Memory B cell (primary cell): Measurements from ENCODE around the gene MS4A10.

Experiments used
- ATAC-seq: fragments of 150-1000 bp; cut with Tn5 transposase; 2 replicates; pipeline ENCODE4 v1.10.0; 2021; ENCODE audit warnings: low read depth, mild to moderate bottlenecking, moderate library complexity
- DNase-seq, 2 donors: peaks; one replicate each; pipeline ENCODE4 v3.0.0; 2022; ENCODE audit warnings: low spot score in 2 of 2
- H3K27ac Mint-ChIP-seq: one replicate; pipeline ENCODE4 v1.8.0; 2022; ENCODE audit warnings: mild to moderate bottlenecking, moderate library complexity, mixed read lengths
- H3K27me3 Mint-ChIP-seq: one replicate; pipeline ENCODE4 v1.8.0; 2022; ENCODE audit warnings: mixed read lengths
- H3K36me3 Mint-ChIP-seq: one replicate; pipeline ENCODE4 v1.8.0; 2022; ENCODE audit warnings: mild to moderate bottlenecking, mixed read lengths
- H3K4me1 Mint-ChIP-seq: one replicate; pipeline ENCODE4 v1.8.0; 2022; ENCODE audit warnings: mixed read lengths
- H3K4me3 Mint-ChIP-seq: one replicate; pipeline ENCODE4 v1.8.0; 2022; ENCODE audit warnings: mild to moderate bottlenecking, moderate library complexity, mixed read lengths
- H3K9me3 Mint-ChIP-seq: one replicate; pipeline ENCODE4 v1.8.0; 2022; ENCODE audit warnings: mixed read lengths

The MS4A10 gene

DNA sequence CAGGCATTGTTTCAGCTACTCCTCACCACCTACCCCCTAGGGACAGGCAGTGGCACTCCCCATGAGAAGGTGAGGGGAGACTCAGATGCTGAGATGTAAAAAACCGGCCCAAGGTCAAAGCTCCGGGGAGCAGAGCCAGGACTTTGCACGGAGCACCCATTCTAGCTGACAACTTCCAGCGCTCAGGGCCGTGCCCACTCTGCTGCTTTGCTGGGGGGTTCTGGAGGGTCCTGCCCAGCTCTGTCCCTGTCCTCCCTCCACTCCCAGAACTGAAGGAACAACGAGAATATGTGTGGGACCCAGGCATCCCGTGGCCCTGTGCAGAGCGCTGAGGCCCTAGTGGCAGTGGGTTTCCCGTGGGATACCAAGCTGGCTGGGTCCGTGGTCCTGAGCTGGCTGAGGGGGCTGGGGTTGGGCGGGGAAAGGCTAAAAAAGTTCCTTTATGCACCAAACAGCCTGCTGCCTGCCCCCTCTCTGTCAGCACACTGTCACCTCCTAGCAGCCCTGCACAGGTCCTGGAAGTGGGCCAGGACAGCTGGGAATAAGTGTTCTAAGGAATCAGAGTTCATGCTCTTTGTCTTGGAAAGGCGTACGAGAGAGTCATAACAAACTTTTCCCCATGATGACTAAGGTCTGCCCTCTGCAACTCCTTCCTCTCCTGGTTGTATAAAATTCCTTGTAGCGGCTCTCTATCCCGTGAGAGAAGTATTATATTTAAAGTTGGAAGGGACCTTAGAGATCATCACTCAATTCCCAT is 1.9 kb downstream of the MS4A10 start:
- H3K4me3 Mint-ChIP-seq: no peak overlapping the region
- no peaks in the 10 kb centered on the region for H3K9me3 Mint-ChIP-seq
- no peak for DNase-seq
- no peaks in the 10 kb centered on the region for H3K27me3 Mint-ChIP-seq
- no peaks in the 10 kb centered on the region for H3K4me1 Mint-ChIP-seq
- ATAC-seq: no peak
- H3K36me3 Mint-ChIP-seq: no peaks in the 10 kb centered on the region
- no peak overlapping the region for H3K27ac Mint-ChIP-seq

- no peak for DNase-seq
- no peak overlapping the region for H3K27ac Mint-ChIP-seq
- no peaks in the 10 kb centered on the region for H3K4me1 Mint-ChIP-seq
- ATAC-seq: no peak
- peaks cover 1% of the 10 kb centered on the region for H3K27me3 Mint-ChIP-seq
- H3K4me3 Mint-ChIP-seq: no peak overlapping the region
- no peaks in the 10 kb centered on the region for H3K9me3 Mint-ChIP-seq
- no peaks in the 10 kb centered on the region for H3K36me3 Mint-ChIP-seq
Observed at GRCh38 chr11:60788401-60789125, 3.4 kb downstream of the MS4A10 start.

GRCh38 chr11:60790726-60791125 is 5.6 kb downstream of the MS4A10 start:
- Mint-ChIP-seq H3K27me3 (peaks cover 4% of the 10 kb centered on the region), H3K27ac (no peak overlapping the region), H3K4me1 (no peaks in the 10 kb centered on the region), H3K4me3 (no peak overlapping the region), H3K36me3 (no peaks in the 10 kb centered on the region), H3K9me3 (no peaks in the 10 kb centered on the region)
- ATAC-seq: no peak
- DNase-seq: no peak

- ATAC-seq: no peak
- Mint-ChIP-seq H3K9me3 (no peaks in the 10 kb centered on the region), H3K27ac (no peak overlapping the region), H3K36me3 (no peaks in the 10 kb centered on the region), H3K27me3 (peaks cover 4% of the 10 kb centered on the region), H3K4me1 (no peaks in the 10 kb centered on the region), H3K4me3 (no peak overlapping the region)
- no peak for DNase-seq
Observed at GRCh38 chr11:60791153-60791933, 6.2 kb downstream of the MS4A10 start.

DNA sequence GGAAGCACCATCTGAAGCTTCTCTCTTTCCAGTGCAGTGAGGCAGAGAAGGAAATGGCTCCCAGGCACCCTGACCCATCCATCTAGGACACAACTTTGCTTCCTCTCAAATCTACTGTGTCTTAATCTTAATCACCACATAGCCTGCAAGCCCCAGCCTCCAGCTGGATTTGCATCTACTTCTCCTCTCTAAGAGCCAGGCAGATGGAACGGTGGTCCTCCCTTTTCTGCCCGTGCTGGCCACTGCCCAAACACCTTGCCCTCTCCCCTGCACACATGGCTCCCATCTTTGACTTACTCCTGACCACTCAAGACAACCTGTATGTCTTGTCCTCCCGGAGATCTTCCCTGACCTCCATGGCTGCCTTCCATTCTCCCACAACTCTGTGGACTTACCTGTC is 7.4 kb downstream of the MS4A10 start:
- Mint-ChIP-seq H3K36me3 (no peaks in the 10 kb centered on the region), H3K9me3 (no peaks in the 10 kb centered on the region), H3K4me3 (no peak overlapping the region), H3K4me1 (no peaks in the 10 kb centered on the region), H3K27me3 (peaks cover 6% of the 10 kb centered on the region), H3K27ac (no peak overlapping the region)
- no peak for ATAC-seq
- no peak for DNase-seq

DNA sequence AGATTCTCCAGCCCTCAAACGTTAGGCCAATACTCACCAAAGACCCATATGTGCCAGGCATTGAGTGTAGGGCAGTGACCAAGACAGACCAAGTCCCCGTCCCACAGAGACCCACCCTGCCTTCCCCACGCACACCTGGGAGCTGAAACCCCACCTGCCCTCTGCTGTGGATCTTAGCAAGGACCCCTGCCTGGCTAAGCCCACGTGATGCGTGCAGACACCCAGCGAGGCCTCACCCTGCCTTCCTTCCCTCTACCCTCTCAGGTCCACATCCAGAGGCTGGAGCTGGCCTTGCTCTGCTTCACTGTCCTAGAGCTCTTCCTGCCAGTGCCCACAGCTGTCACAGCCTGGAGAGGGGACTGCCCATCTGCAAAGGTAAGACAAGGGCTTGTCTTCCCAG is 10.2 kb downstream of the MS4A10 start:
- ATAC-seq (no peak), DNase-seq (no peak)
- H3K36me3 Mint-ChIP-seq: no peaks in the 10 kb centered on the region

GRCh38 chr11:60797846-60798630 is 12.9 kb downstream of the MS4A10 start:
- Mint-ChIP-seq H3K36me3 (no peaks in the 10 kb centered on the region), H3K9me3 (no peaks in the 10 kb centered on the region), H3K4me1 (no peaks in the 10 kb centered on the region), H3K27ac (no peak overlapping the region), H3K4me3 (no peak overlapping the region), H3K27me3 (peaks cover 14% of the 10 kb centered on the region)
- DNase-seq: no peak
- no peak for ATAC-seq

More for the DNA sequence above, 10.2 kb downstream of the MS4A10 start:
- no peak overlapping the region for H3K27ac Mint-ChIP-seq
- H3K27me3 Mint-ChIP-seq: peaks cover 10% of the 10 kb centered on the region
- H3K4me1 Mint-ChIP-seq: no peaks in the 10 kb centered on the region
- no peak overlapping the region for H3K4me3 Mint-ChIP-seq
- no peaks in the 10 kb centered on the region for H3K9me3 Mint-ChIP-seq

GRCh38 chr11:60798631-60799030 is 13.5 kb downstream of the MS4A10 start:
- no peak for ATAC-seq
- Mint-ChIP-seq H3K4me3 (no peak overlapping the region), H3K9me3 (no peaks in the 10 kb centered on the region), H3K4me1 (no peaks in the 10 kb centered on the region), H3K27me3 (peaks cover 14% of the 10 kb centered on the region), H3K36me3 (no peaks in the 10 kb centered on the region), H3K27ac (no peak overlapping the region)
- no peak for DNase-seq

DNA sequence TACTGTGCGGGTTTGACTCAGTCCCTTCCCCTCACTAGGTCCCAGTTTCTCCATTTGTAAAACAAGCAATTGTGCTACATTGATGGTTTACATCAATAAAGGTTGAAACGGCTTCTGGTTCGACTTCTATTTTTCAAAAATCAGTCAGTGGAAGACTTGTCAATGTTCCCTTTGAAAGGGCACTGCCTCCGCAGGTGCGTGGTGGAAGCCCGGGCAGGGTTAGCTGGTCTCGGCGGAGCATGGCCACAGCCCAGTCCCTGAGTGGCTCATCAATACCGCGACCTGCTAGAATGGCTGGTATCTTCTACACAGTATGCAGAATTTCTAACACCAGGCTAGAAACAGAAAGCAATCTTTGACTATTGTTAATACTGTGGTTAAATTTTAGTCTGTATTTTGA is 16.1 kb downstream of the MS4A10 start:
- H3K27me3 Mint-ChIP-seq: peaks cover 19% of the 10 kb centered on the region
- no peaks in the 10 kb centered on the region for H3K36me3 Mint-ChIP-seq
- H3K4me1 Mint-ChIP-seq: no peaks in the 10 kb centered on the region
- no peak overlapping the region for H3K27ac Mint-ChIP-seq
- H3K9me3 Mint-ChIP-seq: no peaks in the 10 kb centered on the region
- no peak for DNase-seq
- ATAC-seq: no peak
- no peak overlapping the region for H3K4me3 Mint-ChIP-seq

DNA sequence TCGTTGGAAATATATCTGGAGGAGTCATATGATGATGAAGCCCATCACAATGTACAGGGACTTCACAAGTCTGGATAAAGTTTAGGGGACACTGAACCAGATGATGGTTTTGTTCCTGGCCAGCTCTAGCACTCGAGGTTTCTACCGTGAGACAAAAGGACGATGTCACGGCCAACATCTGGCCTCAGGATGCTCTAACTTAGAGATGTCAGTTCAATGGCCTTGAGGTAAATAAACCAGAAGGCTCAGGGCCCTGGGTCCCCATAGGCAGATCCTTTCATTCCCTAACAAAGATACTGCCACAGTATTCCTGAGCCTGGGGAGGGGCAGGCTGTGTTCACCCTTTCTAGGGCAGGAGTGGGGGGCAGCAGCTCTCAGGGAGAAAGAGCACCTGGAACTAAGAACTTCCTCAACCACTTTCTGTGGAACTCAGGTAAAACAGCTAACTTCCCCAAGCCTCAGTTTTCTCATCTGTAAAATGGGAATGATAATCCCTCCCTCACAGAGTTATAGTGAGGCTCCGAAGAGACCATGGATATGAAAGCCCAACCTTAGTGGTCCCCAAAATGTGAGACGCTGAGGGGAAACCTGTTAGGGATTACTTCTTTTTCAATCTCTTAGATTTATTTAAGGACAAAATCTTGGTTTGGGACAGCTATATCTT is 18.3 kb downstream of the MS4A10 start:
- H3K36me3 Mint-ChIP-seq: no peaks in the 10 kb centered on the region
- H3K4me1 Mint-ChIP-seq: no peaks in the 10 kb centered on the region
- H3K9me3 Mint-ChIP-seq: no peaks in the 10 kb centered on the region

GRCh38 chr11:60809249-60809648 is 24.1 kb downstream of the MS4A10 start:
- DNase-seq (no peak), ATAC-seq (no peak)
- Mint-ChIP-seq H3K4me1 (peaks cover 3% of the 10 kb centered on the region), H3K27ac (no peak overlapping the region), H3K9me3 (peaks cover 9% of the 10 kb centered on the region), H3K4me3 (no peak overlapping the region), H3K27me3 (peaks cover 25% of the 10 kb centered on the region), H3K36me3 (no peaks in the 10 kb centered on the region)

More for the DNA sequence above, 18.3 kb downstream of the MS4A10 start:
- H3K27ac Mint-ChIP-seq: no peak overlapping the region
- no peak for DNase-seq
- peaks cover 20% of the 10 kb centered on the region for H3K27me3 Mint-ChIP-seq
- ATAC-seq: no peak
- H3K4me3 Mint-ChIP-seq: no peak overlapping the region

GRCh38 chr11:60809691-60810090 is 24.6 kb downstream of the MS4A10 start:
- DNase-seq: no peak
- peaks cover 9% of the 10 kb centered on the region for H3K9me3 Mint-ChIP-seq
- no peak overlapping the region for H3K4me3 Mint-ChIP-seq
- H3K36me3 Mint-ChIP-seq: no peaks in the 10 kb centered on the region
- no peak overlapping the region for H3K27ac Mint-ChIP-seq
- ATAC-seq: no peak
- H3K4me1 Mint-ChIP-seq: peaks cover 3% of the 10 kb centered on the region
- peaks cover 25% of the 10 kb centered on the region for H3K27me3 Mint-ChIP-seq

DNA sequence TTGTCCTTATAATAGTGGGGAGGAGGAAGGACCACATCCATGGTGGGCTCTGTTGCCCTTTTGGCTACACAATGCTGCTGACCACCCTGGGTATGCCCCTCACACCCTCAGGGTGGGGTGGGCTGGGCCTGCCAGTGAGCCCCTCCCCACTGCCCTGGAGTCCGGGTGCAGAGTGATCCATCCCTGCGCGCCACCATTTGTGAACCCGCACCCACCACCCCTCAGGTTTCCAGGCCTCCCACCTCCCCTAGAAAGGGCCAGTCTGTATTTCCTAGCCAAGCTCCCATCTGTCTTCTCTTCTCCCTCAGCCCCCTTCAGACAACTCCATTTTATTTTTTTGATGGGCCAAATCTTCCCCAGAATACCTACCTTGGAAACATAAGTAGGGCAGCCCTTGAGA is 25.0 kb downstream of the MS4A10 start:
- ATAC-seq: no peak
- peaks cover 9% of the 10 kb centered on the region for H3K9me3 Mint-ChIP-seq
- peaks cover 3% of the 10 kb centered on the region for H3K4me1 Mint-ChIP-seq
- H3K4me3 Mint-ChIP-seq: no peak overlapping the region
- DNase-seq: no peak
- peaks cover 25% of the 10 kb centered on the region for H3K27me3 Mint-ChIP-seq
- no peaks in the 10 kb centered on the region for H3K36me3 Mint-ChIP-seq
- no peak overlapping the region for H3K27ac Mint-ChIP-seq
